Left lung (tissue), 10 donors: ENCODE measurements around the gene MAP7D1. TPM values are rescaled to one million over a fixed set of nuclear protein-coding genes. Genes with fewer than 3 reads are reported as not detected.
A peak's percentile ranks its signal among the peaks of the same experiment; 100 is the strongest.

Experiments
- ATAC-seq: fragments of 200-7000 bp; cut with Tn5 transposase; one replicate; pipeline ENCODE4 v1.9.1; 2020; ENCODE audit warnings: moderate library complexity
- DNase-seq, 4 donors: peaks; one replicate each; pipeline ENCODE4 v3.0.0-alpha.2; 2013 to 2020
- H3K27ac ChIP-seq, 2 donors: fragments of 200-600 bp; sonication (generic) in 1 of 2; one replicate each; pipeline versions ENCODE4 v1.5.0 to v1.8.0; 2020 to 2021
- H3K27me3 ChIP-seq, 2 donors: fragments of 200-600 bp; sonication (generic) in 1 of 2; one replicate each; pipeline versions ENCODE4 v1.5.0 to v1.8.0; 2020 to 2021
- H3K36me3 ChIP-seq, 2 donors: fragments of 200-600 bp; sonication (generic) in 1 of 2; one replicate each; pipeline versions ENCODE4 v1.5.0 to v1.8.0; 2020 to 2021
- H3K4me1 ChIP-seq, 2 donors: fragments of 200-600 bp; one replicate each; pipeline ENCODE4 v1.8.0; 2021
- H3K4me3 ChIP-seq, 2 donors: fragments of 200-600 bp; sonication (generic) in 1 of 2; one replicate each; pipeline versions ENCODE4 v1.5.0 to v1.8.0; 2020 to 2021; ENCODE audit warnings: mild to moderate bottlenecking in 1 of 2
- H3K9me3 ChIP-seq, 2 donors: fragments of 200-600 bp; sonication (generic) in 1 of 2; one replicate each; pipeline versions ENCODE4 v1.5.0 to v1.8.0; 2020 to 2021
- intact Hi-C, 2 donors: fragments of 100-400 bp; cut with DNase I; formaldehyde crosslinking; loops; one replicate each; pipeline versions ENCODE4 v1.11.2 to v1.14.2; 2022
- polyA plus RNA-seq, 6 donors: library from polyadenylated mRNA; unstranded; fragments of 120-200 nt; gene quantifications; one replicate each; pipeline ENCODE4 v1.2.1, GENCODE V29; 2013; ENCODE audit not compliant: insufficient read length in 6 of 6
- total RNA-seq, 2 donors: library from RNA; stranded (reverse); fragmentation: NEBNext Ultra II Directional; extraction: Animal tissue kit (Norgen Biotek cat#: 25700); gene quantifications; one replicate each; pipeline ENCODE4 v1.2.1, GENCODE V29; 2021
- TF ChIP-seq, protein P1 (sequence below), 2 donors: fragments of 200-600 bp; sonication (generic) in 1 of 2; IDR thresholded peaks; one replicate each; pipeline versions ENCODE4 v1.5.0 to v1.8.0; 2021; ENCODE audit warnings: antibody characterized with exemption in 2 of 2
- donor health status: DM: no; HTN: yes; CAD: no.
- donor health status: DM: no; HTN: no; CAD: no.

The MAP7D1 gene
- total and polyA plus RNA-seq, 8 donors, result 54.6 to 147 (median 79.7) TPM

DNA sequence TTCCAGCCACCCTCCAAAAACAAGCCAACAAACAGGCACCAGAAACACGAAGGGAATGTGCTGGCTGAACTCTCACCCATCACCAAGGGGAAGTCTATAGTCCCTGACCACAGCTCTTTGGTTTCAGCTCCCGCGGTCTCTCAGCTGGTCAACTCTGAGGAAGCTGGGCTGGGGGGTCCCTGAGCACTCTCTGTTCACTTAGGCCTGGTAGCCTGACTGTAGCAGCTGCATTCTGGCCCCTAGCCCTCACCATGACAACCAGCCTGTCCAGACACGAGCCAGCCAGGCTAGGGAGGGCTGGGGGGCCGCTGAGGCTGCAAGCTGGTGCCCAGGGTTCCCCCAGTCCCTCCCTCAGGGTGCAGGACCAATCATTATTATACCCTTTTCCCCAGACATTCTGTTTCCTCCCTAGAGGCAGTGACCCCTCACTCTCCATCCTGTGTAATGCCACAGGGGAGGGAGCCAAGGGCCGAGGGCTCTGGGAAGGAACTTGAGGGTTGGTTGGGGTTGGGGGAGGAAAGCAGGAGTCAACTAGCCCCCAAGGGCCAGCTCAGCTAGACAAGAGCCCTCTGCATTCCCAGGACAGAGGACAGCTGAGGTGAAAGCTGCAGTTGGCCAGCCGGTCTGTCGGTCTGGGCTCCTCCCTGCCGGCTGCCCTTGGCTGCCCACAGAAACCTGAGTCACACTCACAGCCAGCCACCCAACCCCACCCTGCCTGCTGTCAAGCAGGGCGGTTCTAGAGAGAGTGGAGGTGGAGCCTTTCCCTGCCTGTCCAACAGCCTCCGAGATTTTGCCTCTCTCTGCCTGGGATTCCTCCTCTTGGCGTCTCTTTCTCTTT, 5.4 kb upstream of the MAP7D1 start:
- H3K9me3 ChIP-seq, result no peaks in the 10 kb centered on the region
- peaks cover 35 to 73% of the 10 kb centered on the region in 2 donors for H3K4me1 ChIP-seq
- H3K36me3 ChIP-seq, result peaks cover 0 to 5% of the 10 kb centered on the region in 2 donors
- peak overlapping the region; percentile 0 to 20 for H3K4me3 ChIP-seq
- DNase-seq (peak in 3 of 4 donors; percentile 89 to 96 (median 96)), ATAC-seq (peak; percentile 81)
- TF ChIP-seq, protein P1, sequence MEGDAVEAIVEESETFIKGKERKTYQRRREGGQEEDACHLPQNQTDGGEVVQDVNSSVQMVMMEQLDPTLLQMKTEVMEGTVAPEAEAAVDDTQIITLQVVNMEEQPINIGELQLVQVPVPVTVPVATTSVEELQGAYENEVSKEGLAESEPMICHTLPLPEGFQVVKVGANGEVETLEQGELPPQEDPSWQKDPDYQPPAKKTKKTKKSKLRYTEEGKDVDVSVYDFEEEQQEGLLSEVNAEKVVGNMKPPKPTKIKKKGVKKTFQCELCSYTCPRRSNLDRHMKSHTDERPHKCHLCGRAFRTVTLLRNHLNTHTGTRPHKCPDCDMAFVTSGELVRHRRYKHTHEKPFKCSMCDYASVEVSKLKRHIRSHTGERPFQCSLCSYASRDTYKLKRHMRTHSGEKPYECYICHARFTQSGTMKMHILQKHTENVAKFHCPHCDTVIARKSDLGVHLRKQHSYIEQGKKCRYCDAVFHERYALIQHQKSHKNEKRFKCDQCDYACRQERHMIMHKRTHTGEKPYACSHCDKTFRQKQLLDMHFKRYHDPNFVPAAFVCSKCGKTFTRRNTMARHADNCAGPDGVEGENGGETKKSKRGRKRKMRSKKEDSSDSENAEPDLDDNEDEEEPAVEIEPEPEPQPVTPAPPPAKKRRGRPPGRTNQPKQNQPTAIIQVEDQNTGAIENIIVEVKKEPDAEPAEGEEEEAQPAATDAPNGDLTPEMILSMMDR (IDR thresholded peaks at IDR 0.05), result no peak
- H3K27ac ChIP-seq, result peak overlapping the region; percentile 98 to 99
- H3K27me3 ChIP-seq, result no peaks in the 10 kb centered on the region
- intact Hi-C loops, result loop anchor here in 1 of 2 donors (10.0 kb wide), 1 partner anchor 134 kb away; no protein-coding TSS in a partner anchor

DNA sequence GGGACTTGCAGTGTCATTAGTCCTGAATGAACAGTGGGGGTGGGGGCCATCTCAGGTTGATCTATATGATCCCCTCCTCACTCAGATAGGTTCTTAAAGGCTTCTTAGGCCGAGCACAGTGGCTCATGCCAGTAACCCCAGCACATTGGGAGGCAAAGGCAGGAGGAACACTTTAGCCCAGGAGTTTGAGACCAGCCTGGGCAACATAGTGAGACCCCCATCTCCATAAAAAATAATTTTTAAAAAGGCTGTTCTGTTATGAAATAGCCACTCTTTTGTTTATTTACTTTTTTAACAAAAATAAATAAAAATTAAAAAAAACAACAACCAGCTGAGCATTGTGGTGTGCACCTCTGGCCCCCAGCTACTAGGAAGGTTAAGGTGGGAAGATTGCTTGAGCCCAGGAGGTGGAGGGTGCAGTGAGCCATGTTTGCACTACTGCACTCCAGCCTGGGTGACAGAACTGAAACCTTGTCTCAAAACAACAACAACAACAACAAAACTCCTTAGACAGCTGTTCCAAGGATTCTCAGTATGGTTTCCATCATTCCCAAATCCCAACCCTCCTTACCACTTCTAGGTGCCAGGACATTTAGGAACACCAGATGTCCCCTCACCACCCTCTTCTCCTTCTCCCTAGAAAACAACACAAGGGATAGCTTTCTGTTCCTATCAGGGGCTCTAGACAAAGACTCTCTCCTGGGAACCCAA, 4.7 kb upstream of the MAP7D1 start:
- H3K27ac ChIP-seq, result peak overlapping the region; percentile 98 to 99
- H3K9me3 ChIP-seq, result no peaks in the 10 kb centered on the region
- H3K4me3 ChIP-seq, result peak overlapping the region in 1 of 2 donors; percentile 20
- ATAC-seq, result no peak
- intact Hi-C loops, result loop anchor here in 1 of 2 donors (10.0 kb wide), 1 partner anchor 134 kb away; no protein-coding TSS in a partner anchor
- H3K27me3 ChIP-seq, result no peaks in the 10 kb centered on the region
- TF ChIP-seq, protein P1 (IDR thresholded peaks at IDR 0.05), result no peak
- H3K4me1 ChIP-seq, result peaks cover 35 to 71% of the 10 kb centered on the region in 2 donors
- peaks cover 0 to 5% of the 10 kb centered on the region in 2 donors for H3K36me3 ChIP-seq
- no peak for DNase-seq

DNA sequence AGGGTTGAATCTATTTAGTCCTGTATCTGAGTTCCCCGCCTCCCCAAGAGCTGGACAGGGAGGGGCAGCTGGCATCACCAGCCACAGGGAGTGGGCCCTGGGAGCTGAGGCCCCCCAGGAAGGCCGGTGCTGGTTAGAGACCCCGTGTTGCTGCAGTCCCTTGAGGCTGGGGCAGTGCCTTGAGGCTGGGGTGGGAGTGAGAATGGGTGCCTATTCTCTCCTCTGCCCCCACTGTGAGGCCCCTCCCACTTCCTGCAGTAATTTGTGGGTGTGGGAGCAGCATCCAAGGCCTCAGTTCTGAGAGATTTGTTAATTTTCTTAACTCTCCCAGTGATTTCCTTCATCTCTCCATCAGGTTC, 4.1 kb upstream of the MAP7D1 start:
- ATAC-seq (no peak), DNase-seq (peak in 1 of 4 donors; percentile 47)
- Histone ChIP-seq H3K4me3 (no peak overlapping the region), H3K9me3 (no peaks in the 10 kb centered on the region), H3K36me3 (peaks cover 0 to 3% of the 10 kb centered on the region in 2 donors), H3K4me1 (peaks cover 35 to 71% of the 10 kb centered on the region in 2 donors), H3K27me3 (no peaks in the 10 kb centered on the region), H3K27ac (peak overlapping the region; percentile 98 to 99)
- TF ChIP-seq, protein P1 (IDR thresholded peaks at IDR 0.05), result no peak
- intact Hi-C loops, result loop anchor here in 1 of 2 donors (10.0 kb wide), 1 partner anchor 133 kb away; no protein-coding TSS in a partner anchor

DNA sequence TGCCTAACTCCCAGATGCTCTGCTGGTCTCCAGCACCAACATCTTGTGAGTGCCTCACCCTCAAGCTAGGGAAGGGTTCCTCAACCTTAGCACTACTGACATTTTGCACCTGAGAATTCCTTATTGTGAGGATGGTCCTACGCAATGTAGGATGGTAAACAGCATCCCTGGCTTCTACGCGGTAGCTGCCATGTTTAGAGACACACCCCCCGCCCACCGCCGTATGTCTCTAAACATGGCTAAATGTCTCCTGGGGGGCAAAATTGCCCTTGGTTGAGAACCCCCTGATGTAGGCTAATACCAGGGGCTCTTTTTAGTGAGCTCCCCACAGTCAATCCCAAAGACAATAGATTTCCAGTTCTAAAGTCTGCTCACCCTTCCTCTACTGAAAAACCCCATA, 2.5 kb upstream of the MAP7D1 start:
- ATAC-seq, result no peak
- Histone ChIP-seq H3K4me3 (no peak overlapping the region), H3K4me1 (peaks cover 41 to 69% of the 10 kb centered on the region in 2 donors), H3K27me3 (no peaks in the 10 kb centered on the region), H3K36me3 (peaks cover 0 to 1% of the 10 kb centered on the region in 2 donors), H3K9me3 (no peaks in the 10 kb centered on the region), H3K27ac (no peak overlapping the region)
- intact Hi-C loops, result loop anchor here in 1 of 2 donors (10.0 kb wide), 1 partner anchor 131 kb away; no protein-coding TSS in a partner anchor
- no peak for DNase-seq
- TF ChIP-seq, protein P1 (IDR thresholded peaks at IDR 0.05), result no peak
